Measurements from ENCODE around the gene SORCS2. TPM values are rescaled to one million over a fixed set of nuclear protein-coding genes. Genes with fewer than 3 reads are reported as not detected.

The SORCS2 gene
- total and polyA plus RNA-seq, 2 of the 13 experiments (the other 11 are each of a cell fraction or from before 2014, with no cell fraction given): 0.82 to 1.0 TPM

DNA sequence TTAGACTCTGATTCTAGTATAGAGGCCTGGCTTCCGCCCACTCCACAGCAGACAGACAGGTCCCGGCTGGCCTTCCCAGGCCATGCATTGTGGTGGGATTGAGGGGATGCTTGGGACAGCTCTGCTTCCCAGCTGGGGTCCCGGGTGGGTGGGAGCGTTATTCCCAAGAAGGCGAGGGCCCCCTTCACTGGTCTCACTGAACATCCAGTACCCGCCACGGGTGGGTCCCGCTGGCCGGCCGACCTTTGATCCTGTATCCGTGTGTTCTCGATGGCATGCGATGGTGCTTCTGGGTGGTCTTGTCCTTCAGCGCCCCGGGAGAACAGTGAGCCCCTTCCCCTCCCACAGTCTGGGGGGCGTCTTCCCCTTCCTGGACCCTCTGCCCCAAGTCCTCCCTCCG is 515.9 kb downstream of the SORCS2 start:
- Histone ChIP-seq H3K36me3 (replicated peaks in 1 of 2; ENCODE audit: control insufficient read depth in 1 of 2, insufficient read depth in 2 of 2, low read length in 2 of 2) (no peaks in the 10 kb centered on the region), H2AFZ (ENCODE audit: low read length) (no peak overlapping the region), H3K4me1 (ENCODE audit: insufficient read depth, low read length) (peaks cover 8% of the 10 kb centered on the region), H3K27ac (ENCODE audit: extremely low read length, insufficient read depth, low read length) (no peak overlapping the region), H3K4me2 (ENCODE audit: low read depth, low read length) (no peak overlapping the region), H3K79me2 (ENCODE audit: insufficient read depth, low read length) (no peaks in the 10 kb centered on the region), H3K4me3 (replicated peaks in 1 of 3; ENCODE audit: insufficient read depth in 1 of 3, low read depth in 2 of 3, low read length in 3 of 3) (no peak overlapping the region), H4K20me1 (ENCODE audit: insufficient read depth, low read length) (no peaks in the 10 kb centered on the region), H3K27me3 (ENCODE audit: control insufficient read depth in 1 of 2, insufficient read depth in 2 of 2, low read length in 2 of 2) (no peaks in the 10 kb centered on the region), H3K9ac (ENCODE audit: insufficient read depth, low read depth, low read length) (no peak overlapping the region), H3K9me3 (ENCODE audit: low read length) (no peaks in the 10 kb centered on the region)
- ATAC-seq (no peak), DNase-seq (ENCODE audit: low spot score) (no peak), FAIRE-seq (no peak)
- WGBS (ENCODE audit: low lambda C conversion rate): 63% methylated on average over 3 of the region's 17 CpGs
- CTCF ChIA-PET (ENCODE audit: low intra/inter-chr PET ratio, low total read pairs): no interaction called here
- POLR2A ChIA-PET: no interaction called here
- no TSS peak for BruUV-seq (replicated peaks)
- in situ Hi-C loops (cut with HindIII; ENCODE audit: extremely low pct_ligation_motif_present, low pct_unique_long_range_greater_than_20kb) (no loop called here), intact Hi-C loops (cut with micrococcal nuclease; ENCODE audit: unreplicated experiment) (no loop called here)
- TF ChIP-seq GATAD2A (CRISPR knock-in tag; IDR thresholded peaks at IDR 0.05) (no peak), CENPT (CRISPR knock-in tag; IDR thresholded peaks at IDR 0.05; ENCODE audit: low read depth) (no peak)

DNA sequence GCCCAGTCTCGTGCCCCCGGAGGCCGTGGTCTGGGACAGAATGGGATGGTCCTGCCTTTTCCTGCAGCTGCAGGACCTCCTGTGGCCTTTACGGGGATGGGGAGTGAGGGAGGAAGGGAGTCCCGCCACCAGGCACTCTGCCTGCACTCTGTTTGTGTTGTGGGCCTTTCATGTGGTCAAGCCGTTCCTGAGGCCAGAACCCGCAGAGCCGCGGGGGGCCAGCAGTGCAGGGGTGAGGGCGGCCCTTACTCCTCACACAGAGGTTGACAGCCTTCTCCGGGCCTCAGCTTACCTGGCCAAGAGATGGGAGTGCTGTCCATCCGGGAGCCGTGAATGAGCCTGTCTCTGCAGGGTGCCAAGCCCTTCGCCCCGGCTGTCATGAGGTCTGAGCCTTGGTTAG is 516.6 kb downstream of the SORCS2 start:
- ChIA-PET POLR2A (no interaction called here), CTCF (ENCODE audit: low intra/inter-chr PET ratio, low total read pairs) (no interaction called here)
- in situ Hi-C loops (cut with HindIII; ENCODE audit: extremely low pct_ligation_motif_present, low pct_unique_long_range_greater_than_20kb): no loop called here
- no peak overlapping the region for H3K27ac ChIP-seq (ENCODE audit: extremely low read length, insufficient read depth, low read length)
- no peaks in the 10 kb centered on the region for H3K27me3 ChIP-seq (ENCODE audit: control insufficient read depth in 1 of 2, insufficient read depth in 2 of 2, low read length in 2 of 2)
- no peaks in the 10 kb centered on the region for H3K79me2 ChIP-seq (ENCODE audit: insufficient read depth, low read length)
- H3K9ac ChIP-seq (ENCODE audit: insufficient read depth, low read depth, low read length): no peak overlapping the region
- WGBS (ENCODE audit: low lambda C conversion rate): 47% methylated on average over 3 of the region's 15 CpGs
- no peak for DNase-seq (ENCODE audit: low spot score)
- H2AFZ ChIP-seq (ENCODE audit: low read length): no peak overlapping the region
- no peaks in the 10 kb centered on the region for H3K9me3 ChIP-seq (ENCODE audit: low read length)
- no peak overlapping the region for H3K4me2 ChIP-seq (ENCODE audit: low read depth, low read length)
- no peak for ATAC-seq
- TF ChIP-seq ZNF629 (CRISPR knock-in tag; conservative IDR thresholded peaks at IDR 0.05) (peak; percentile 49), NR2C2 (CRISPR knock-in tag; IDR thresholded peaks at IDR 0.05; ENCODE audit: borderline replicate concordance) (no peak)
- intact Hi-C loops (cut with micrococcal nuclease; ENCODE audit: unreplicated experiment): no loop called here
- peaks cover 8% of the 10 kb centered on the region for H3K4me1 ChIP-seq (ENCODE audit: insufficient read depth, low read length)
- no peaks in the 10 kb centered on the region for H4K20me1 ChIP-seq (ENCODE audit: insufficient read depth, low read length)
- H3K4me3 ChIP-seq (replicated peaks in 1 of 3; ENCODE audit: insufficient read depth in 1 of 3, low read depth in 2 of 3, low read length in 3 of 3): no peak overlapping the region
- no TSS peak for BruUV-seq (replicated peaks)
- no peaks in the 10 kb centered on the region for H3K36me3 ChIP-seq (replicated peaks in 1 of 2; ENCODE audit: control insufficient read depth in 1 of 2, insufficient read depth in 2 of 2, low read length in 2 of 2)
- no peak for FAIRE-seq
